Breast epithelium (tissue), 3 donors: ENCODE results near the gene SPPL2B.

Source experiments
- POLR2A ChIP-seq: fragments of 450-650 bp; IDR thresholded peaks from one replicate; pipeline ENCODE4 v1.6.1; 2016; ENCODE audit warnings: antibody characterized with exemption, mild to moderate bottlenecking, moderate library complexity
- POLR2AphosphoS5 ChIP-seq, 3 donors: sonication (generic); formaldehyde crosslinking; IDR thresholded peaks; one replicate each; pipeline ENCODE4 v1.6.1; 2017; ENCODE audit warnings: antibody characterized with exemption in 3 of 3
- TF ChIP-seq, protein P1 (sequence below), 3 donors: fragments of 450-650 bp; IDR thresholded peaks; one replicate each; pipeline ENCODE4 v1.5.1; 2016 to 2017; ENCODE audit warnings: antibody characterized with exemption in 3 of 3, mild to moderate bottlenecking in 3 of 3, moderate library complexity in 3 of 3

DNA sequence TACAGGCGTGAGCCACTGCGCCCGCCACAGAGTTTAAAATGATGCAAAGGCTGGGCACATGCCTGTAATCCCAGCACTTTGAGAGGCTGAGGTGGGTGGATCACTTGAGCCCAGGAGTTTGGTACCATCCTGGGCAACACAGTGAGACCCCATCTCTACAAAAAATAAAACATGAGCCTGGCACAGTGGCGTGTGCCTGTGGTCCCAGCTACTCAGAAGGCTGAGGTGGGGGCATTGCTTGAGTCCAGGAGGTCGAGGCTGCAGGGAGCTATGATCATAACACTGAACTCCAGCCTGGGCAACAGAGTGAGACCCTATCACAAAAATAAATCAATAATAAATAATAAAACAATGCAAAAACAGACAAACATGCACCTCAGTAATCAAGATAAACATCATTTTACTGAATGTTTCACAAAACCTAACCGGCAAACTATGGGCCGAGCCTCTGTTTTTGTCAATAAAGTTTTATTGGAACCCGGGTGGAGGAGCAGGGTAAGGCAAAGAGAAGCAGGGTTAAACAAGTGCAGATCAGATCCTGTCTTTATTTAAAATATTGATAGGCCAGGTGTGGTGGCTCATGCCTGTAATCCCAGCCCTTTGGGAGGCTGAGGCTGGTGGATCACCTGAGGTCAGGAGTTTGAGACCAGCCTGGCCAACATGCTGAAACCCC is 44.5 kb upstream of the SPPL2B start:
- TF ChIP-seq POLR2A (no peak), POLR2AphosphoS5 (IDR thresholded peaks at IDR 0.05) (no peak)
- TF ChIP-seq, protein P1, sequence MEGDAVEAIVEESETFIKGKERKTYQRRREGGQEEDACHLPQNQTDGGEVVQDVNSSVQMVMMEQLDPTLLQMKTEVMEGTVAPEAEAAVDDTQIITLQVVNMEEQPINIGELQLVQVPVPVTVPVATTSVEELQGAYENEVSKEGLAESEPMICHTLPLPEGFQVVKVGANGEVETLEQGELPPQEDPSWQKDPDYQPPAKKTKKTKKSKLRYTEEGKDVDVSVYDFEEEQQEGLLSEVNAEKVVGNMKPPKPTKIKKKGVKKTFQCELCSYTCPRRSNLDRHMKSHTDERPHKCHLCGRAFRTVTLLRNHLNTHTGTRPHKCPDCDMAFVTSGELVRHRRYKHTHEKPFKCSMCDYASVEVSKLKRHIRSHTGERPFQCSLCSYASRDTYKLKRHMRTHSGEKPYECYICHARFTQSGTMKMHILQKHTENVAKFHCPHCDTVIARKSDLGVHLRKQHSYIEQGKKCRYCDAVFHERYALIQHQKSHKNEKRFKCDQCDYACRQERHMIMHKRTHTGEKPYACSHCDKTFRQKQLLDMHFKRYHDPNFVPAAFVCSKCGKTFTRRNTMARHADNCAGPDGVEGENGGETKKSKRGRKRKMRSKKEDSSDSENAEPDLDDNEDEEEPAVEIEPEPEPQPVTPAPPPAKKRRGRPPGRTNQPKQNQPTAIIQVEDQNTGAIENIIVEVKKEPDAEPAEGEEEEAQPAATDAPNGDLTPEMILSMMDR (IDR thresholded peaks at IDR 0.05) = no peak
